GM23248 (cell line): ENCODE results near the gene FAM118A. TPM values are rescaled to one million over a fixed set of nuclear protein-coding genes. Genes with fewer than 3 reads are reported as not detected.
"Not testable (repeated sequence)": the region's sequence is repeated elsewhere in the genome, so short reads cannot be mapped to it uniquely, and the experiment has no call there.

ENCODE experiments used
- DNase-seq: peaks from one replicate; pipeline ENCODE4 v3.0.0-alpha.2; 2015
- H2AFZ ChIP-seq: fragments of 200-600 bp; sonication (generic); 2 replicates; pipeline ENCODE4 v1.6.1; 2016; ENCODE audit warnings: antibody characterized with exemption
- H3F3A ChIP-seq: fragments of 200-600 bp; sonication (generic); 2 replicates; pipeline ENCODE4 v1.6.1; 2016; ENCODE audit warnings: mild to moderate bottlenecking, antibody characterized with exemption, mixed run types; ENCODE audit not compliant: insufficient read depth
- H3K27ac ChIP-seq: fragments of 200-600 bp; sonication (generic); 2 replicates; pipeline ENCODE4 v1.5.1; 2016; ENCODE audit warnings: mild to moderate bottlenecking
- H3K27me3 ChIP-seq: fragments of 200-600 bp; sonication (generic); replicated peaks from 2 replicates; pipeline ENCODE4 v1.6.1; 2016; ENCODE audit warnings: mild to moderate bottlenecking; ENCODE audit not compliant: insufficient read depth
- H3K36me3 ChIP-seq: fragments of 200-600 bp; sonication (generic); 2 replicates; pipeline ENCODE4 v1.6.1; 2016; ENCODE audit warnings: low read depth, mild to moderate bottlenecking
- H3K4me1 ChIP-seq: fragments of 200-600 bp; sonication (generic); 2 replicates; pipeline ENCODE4 v1.6.1; 2016; ENCODE audit warnings: mild to moderate bottlenecking; ENCODE audit not compliant: insufficient read depth
- H3K4me2 ChIP-seq: fragments of 200-600 bp; sonication (generic); one replicate; pipeline ENCODE4 v1.6.1; 2016; ENCODE audit warnings: mild to moderate bottlenecking; ENCODE audit not compliant: unreplicated experiment
- H3K4me3 ChIP-seq: fragments of 200-600 bp; sonication (generic); 2 replicates; pipeline ENCODE4 v1.5.1; 2016; ENCODE audit warnings: mild to moderate bottlenecking
- H3K79me2 ChIP-seq: fragments of 200-600 bp; sonication (generic); 2 replicates; pipeline ENCODE4 v1.6.1; 2016; ENCODE audit warnings: mild to moderate bottlenecking; ENCODE audit not compliant: insufficient read depth
- H3K9ac ChIP-seq: fragments of 200-600 bp; sonication (generic); 2 replicates; pipeline ENCODE4 v1.6.1; 2016; ENCODE audit warnings: mild to moderate bottlenecking
- H3K9me2 ChIP-seq: fragments of 200-600 bp; sonication (generic); 2 replicates; pipeline ENCODE4 v1.6.1; 2016; ENCODE audit warnings: mixed run types, mild to moderate bottlenecking, moderate library complexity; ENCODE audit not compliant: insufficient read depth
- H3K9me3 ChIP-seq: fragments of 200-600 bp; sonication (generic); one replicate; pipeline ENCODE4 v1.6.1; 2017; ENCODE audit warnings: low read depth
- H4K20me1 ChIP-seq: fragments of 200-600 bp; sonication (generic); 2 replicates; pipeline ENCODE4 v1.6.0; 2016; ENCODE audit not compliant: insufficient read depth
- EZH2 ChIP-seq: fragments of 200-600 bp; sonication (generic); IDR thresholded peaks from 2 replicates; pipeline ENCODE4 v1.6.1; 2018; ENCODE audit warnings: antibody characterized with exemption, mild to moderate bottlenecking; ENCODE audit not compliant: insufficient read depth, poor library complexity, severe bottlenecking
- EZH2phosphoT487 ChIP-seq: fragments of 200-600 bp; sonication (generic); IDR thresholded peaks from 2 replicates; pipeline ENCODE4 v1.6.1; 2018; ENCODE audit warnings: antibody characterized with exemption, moderate library complexity, mild to moderate bottlenecking, low read depth; ENCODE audit not compliant: insufficient read depth
- whole genome bisulfite sequencing, 2 experiments: methylation state at CpG; one replicate each; pipeline ENCODE4 v1.1.6; 2015 to 2017; ENCODE audit warnings: low lambda C conversion rate in 2 of 2, low coverage in 1 of 2; ENCODE audit errors: missing lambda C conversion rate in 2 of 2; 5-methylcytosine and 5-hydroxymethylcytosine counted together
- in situ Hi-C: fragments of 300-500 bp; cut with MboI; formaldehyde crosslinking; loops from 2 replicates; pipeline ENCODE4 v1.15.0; 2020
- polyA plus RNA-seq: library from polyadenylated mRNA; unstranded; fragments of >200 nt; fragmentation: Nextera tagmentation; extraction: Ambion mirVana; gene quantifications from 2 replicates; pipeline ENCODE4 v1.2.1, GENCODE V29; 2016
- total RNA-seq: library from RNA; depleted of rRNA; stranded (reverse); fragments of >200 nt; shearing (Covaris generic); gene quantifications from 2 replicates; pipeline ENCODE4 v1.2.3, GENCODE V29; 2014

The FAM118A gene
- total and polyA plus RNA-seq, 2 experiments from 2014 or later: 8.5 to 11.1 TPM

DNA sequence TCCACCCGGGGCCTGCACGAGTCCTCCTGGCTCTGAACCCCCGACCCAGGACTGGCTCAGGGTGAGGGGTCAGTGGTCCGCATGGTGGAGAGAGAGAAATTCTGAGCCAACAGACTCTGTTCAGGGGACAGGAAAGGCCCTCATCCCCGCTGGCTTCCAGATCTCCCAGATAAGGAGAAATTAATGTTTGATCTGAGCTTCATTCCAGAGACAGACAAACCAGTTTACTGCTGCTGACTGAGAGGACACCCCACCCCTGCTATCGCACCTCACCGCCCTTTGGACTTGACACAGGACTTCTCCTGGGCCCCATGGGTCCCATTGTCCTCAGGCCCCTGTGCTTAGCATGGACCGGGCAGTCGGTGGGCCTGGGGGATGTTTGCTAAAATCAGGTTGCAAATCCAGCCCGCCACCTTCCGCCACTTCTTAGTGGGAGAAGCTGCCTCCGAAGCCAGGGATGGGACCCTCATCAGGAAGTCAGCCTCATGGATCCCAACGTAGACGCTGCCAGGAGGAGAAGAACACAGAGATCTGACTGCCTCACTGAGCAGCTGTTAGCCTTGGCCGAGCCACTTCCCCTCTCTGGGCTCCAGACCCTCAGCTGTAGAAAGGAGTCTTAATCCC is 36.2 kb upstream of the FAM118A start:
- Histone ChIP-seq H3K36me3 (no peaks in the 10 kb centered on the region), H4K20me1 (no peaks in the 10 kb centered on the region), H3K27ac (no peak overlapping the region), H3K27me3 (no peaks in the 10 kb centered on the region), H3K4me1 (no peaks in the 10 kb centered on the region), H3K79me2 (no peaks in the 10 kb centered on the region), H3K4me2 (no peak overlapping the region), H2AFZ (no peak overlapping the region), H3K9me2 (no peaks in the 10 kb centered on the region), H3F3A (no peaks in the 10 kb centered on the region; the same call in 1 of the 2 replicates), H3K4me3 (no peak overlapping the region), H3K9me3 (no peaks in the 10 kb centered on the region), H3K9ac (no peak overlapping the region)
- in situ Hi-C loops: loop anchor here (10.0 kb wide), 1 partner anchor 281 kb away; no protein-coding TSS in a partner anchor
- TF ChIP-seq EZH2phosphoT487 (no peak), EZH2 (no peak)
- WGBS, 2 experiments: 74 to 77% methylated on average over 14 to 15 of the region's 15 CpGs
- DNase-seq: no peak

DNA sequence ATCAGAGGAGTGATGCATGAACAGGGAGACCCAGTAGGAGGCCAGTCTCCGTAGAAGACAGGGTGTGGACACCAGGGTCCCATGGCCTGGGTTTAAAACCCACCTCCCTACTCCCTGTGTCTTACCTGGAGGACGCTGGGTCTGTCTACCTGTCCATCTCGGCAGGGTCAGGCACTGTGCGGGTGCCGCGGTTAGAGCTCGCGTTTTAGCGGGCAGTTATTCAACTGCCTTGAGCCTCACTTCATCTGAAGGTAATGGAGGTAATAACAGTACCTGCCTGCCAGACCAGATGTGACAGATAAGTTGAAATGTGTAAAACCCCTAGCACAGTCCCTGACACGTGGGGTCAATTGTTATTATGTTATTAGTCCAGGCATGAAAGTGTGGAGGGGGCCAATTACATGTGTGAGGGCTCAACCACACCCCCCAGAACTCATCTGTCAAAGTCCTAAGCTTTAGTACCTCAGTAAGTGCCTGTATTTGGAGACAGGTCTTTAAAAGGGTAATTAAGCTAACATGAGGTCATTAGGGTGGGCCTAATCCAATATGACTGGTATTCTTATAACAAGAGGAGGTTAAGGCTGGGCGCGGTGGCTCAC is 33.1 kb upstream of the FAM118A start:
- TF ChIP-seq EZH2phosphoT487 (no peak), EZH2 (no peak)
- H4K20me1 ChIP-seq: no peaks in the 10 kb centered on the region
- no peaks in the 10 kb centered on the region; the same call in 1 of the 2 replicates for H3F3A ChIP-seq
- in situ Hi-C loops: loop anchor here (10.0 kb wide), 1 partner anchor 278 kb away; no protein-coding TSS in a partner anchor
- no peaks in the 10 kb centered on the region for H3K9me3 ChIP-seq
- no peak overlapping the region for H3K4me3 ChIP-seq
- DNase-seq: no peak
- no peaks in the 10 kb centered on the region for H3K9me2 ChIP-seq
- H3K4me2 ChIP-seq: no peak overlapping the region
- H2AFZ ChIP-seq: no peak overlapping the region
- no peak overlapping the region for H3K27ac ChIP-seq
- no peaks in the 10 kb centered on the region for H3K36me3 ChIP-seq
- no peaks in the 10 kb centered on the region for H3K79me2 ChIP-seq
- no peak overlapping the region for H3K9ac ChIP-seq
- H3K4me1 ChIP-seq: peaks cover 5% of the 10 kb centered on the region
- H3K27me3 ChIP-seq: no peaks in the 10 kb centered on the region
- WGBS, 2 experiments: 73 to 76% methylated on average over 11 to 12 of the region's 12 CpGs

DNA sequence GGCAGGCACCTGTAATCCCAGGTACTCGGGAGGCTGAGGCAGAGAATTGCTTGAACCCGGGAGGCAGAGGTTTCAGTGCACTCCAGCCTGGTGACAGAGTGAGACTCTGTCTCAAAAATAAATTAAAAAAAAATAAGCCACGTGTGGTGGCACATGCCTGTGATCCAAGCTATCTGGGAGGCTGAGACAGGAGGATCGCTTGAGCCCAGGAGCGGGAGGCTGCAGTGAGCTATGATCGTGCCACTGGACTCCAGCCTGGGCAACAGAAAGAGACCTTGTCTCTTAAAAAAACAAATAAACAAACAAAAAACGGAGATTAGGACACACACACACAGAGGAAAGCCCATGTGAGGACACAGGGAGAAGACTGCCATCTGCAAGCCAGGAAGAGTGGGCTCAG is 32.0 kb upstream of the FAM118A start:
- in situ Hi-C loops: loop anchor here (10.0 kb wide), 1 partner anchor 277 kb away; no protein-coding TSS in a partner anchor
- not testable (repeated sequence) for H3K4me3 ChIP-seq, DNase-seq, H3K27ac ChIP-seq, H3K9me3 ChIP-seq, H3K4me2 ChIP-seq, H2AFZ ChIP-seq, H3K9me2 ChIP-seq, H3K79me2 ChIP-seq, H3K4me1 ChIP-seq, H3K36me3 ChIP-seq, H3K27me3 ChIP-seq, H3F3A ChIP-seq, H3K9ac ChIP-seq, H4K20me1 ChIP-seq
- WGBS, 2 experiments: 67 to 74% methylated on average over 7 of the region's 7 CpGs

DNA sequence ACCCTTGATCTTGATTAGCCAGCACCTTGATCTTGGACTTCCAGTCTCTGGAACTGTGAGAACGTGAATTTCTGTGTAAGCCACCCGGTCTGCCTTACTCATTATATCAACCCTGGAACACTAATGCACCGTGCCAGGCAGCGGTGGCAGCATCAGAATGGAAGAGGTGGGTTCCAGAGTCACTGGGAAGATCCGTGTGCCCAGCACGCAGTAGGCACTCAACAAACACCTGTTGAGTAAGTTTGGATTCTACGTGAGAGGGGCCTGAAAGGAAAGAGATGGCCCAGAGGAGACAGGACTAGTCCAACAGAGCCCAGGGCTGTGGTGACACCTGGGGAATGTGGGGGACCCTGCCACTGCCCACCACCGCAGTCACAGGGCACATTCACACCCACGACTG is 31.6 kb upstream of the FAM118A start:
- Histone ChIP-seq H3F3A (no peaks in the 10 kb centered on the region), H3K27me3 (peaks cover 10% of the 10 kb centered on the region; the same call in 1 of the 2 replicates), H3K27ac (no peak overlapping the region), H4K20me1 (no peaks in the 10 kb centered on the region), H3K4me2 (no peak overlapping the region), H3K36me3 (no peaks in the 10 kb centered on the region), H3K9me3 (no peaks in the 10 kb centered on the region), H3K4me1 (peaks cover 5% of the 10 kb centered on the region), H3K9ac (no peak overlapping the region), H2AFZ (no peak overlapping the region), H3K79me2 (no peaks in the 10 kb centered on the region), H3K4me3 (no peak overlapping the region), H3K9me2 (no peaks in the 10 kb centered on the region)
- no peak for DNase-seq
- TF ChIP-seq EZH2 (no peak), EZH2phosphoT487 (no peak)
- in situ Hi-C loops: loop anchor here (10.0 kb wide), 1 partner anchor 277 kb away; no protein-coding TSS in a partner anchor
- WGBS, 2 experiments: 55 to 65% methylated on average over 7 to 9 of the region's 9 CpGs
